GM19193 (cell line): ENCODE results near the gene HIRIP3.
A peak's percentile ranks its signal among the peaks of the same experiment; 100 is the strongest.

Source experiments
- POLR2A ChIP-seq: IDR thresholded peaks from 4 replicates; pipeline ENCODE4 v1.6.1; 2011; ENCODE audit not compliant: insufficient read depth, insufficient read length; ENCODE audit errors: extremely low read depth

Gene HIRIP3

GRCh38 chr16:29991571-29991904, 3.9 kb downstream of the HIRIP3 start:
- peak; percentile 27 for TF ChIP-seq POLR2A

GRCh38 chr16:29990883-29991570, 4.4 kb downstream of the HIRIP3 start:
- TF ChIP-seq POLR2A: no peak

- TF ChIP-seq POLR2A: no peak
Measured at GRCh38 chr16:29990034-29990433, 5.4 kb downstream of the HIRIP3 start.

- TF ChIP-seq POLR2A: no peak
Measured at GRCh38 chr16:29989111-29989858, 6.1 kb downstream of the HIRIP3 start.

- TF ChIP-seq POLR2A: no peak
Measured at GRCh38 chr16:29988346-29989075, 6.9 kb downstream of the HIRIP3 start.

- no peak for TF ChIP-seq POLR2A
Measured at GRCh38 chr16:29987371-29988085, 7.9 kb downstream of the HIRIP3 start.

- TF ChIP-seq POLR2A: no peak
Measured at GRCh38 chr16:29986931-29987330, 8.5 kb downstream of the HIRIP3 start.

GRCh38 chr16:29986231-29986630, 9.2 kb downstream of the HIRIP3 start:
- TF ChIP-seq POLR2A: no peak

- no peak for TF ChIP-seq POLR2A
Measured at GRCh38 chr16:29985271-29985811, 10.1 kb downstream of the HIRIP3 start.

- no peak for TF ChIP-seq POLR2A
Measured at GRCh38 chr16:29984764-29985147, 10.7 kb downstream of the HIRIP3 start.

GRCh38 chr16:29984137-29984763, 11.2 kb downstream of the HIRIP3 start:
- TF ChIP-seq POLR2A: no peak

GRCh38 chr16:29983420-29984136, 11.8 kb downstream of the HIRIP3 start:
- TF ChIP-seq POLR2A: no peak

GRCh38 chr16:29982560-29983419, 12.6 kb downstream of the HIRIP3 start:
- TF ChIP-seq POLR2A: no peak
